Measurements from ENCODE around the gene PLCB3. TPM values are rescaled to one million over a fixed set of nuclear protein-coding genes. Genes with fewer than 3 reads are reported as not detected.
A peak's percentile ranks its signal among the peaks of the same experiment; 100 is the strongest.

The PLCB3 gene
- total and polyA plus RNA-seq, 2 experiments from 2014 or later: 19.0 to 23.5 TPM

DNA sequence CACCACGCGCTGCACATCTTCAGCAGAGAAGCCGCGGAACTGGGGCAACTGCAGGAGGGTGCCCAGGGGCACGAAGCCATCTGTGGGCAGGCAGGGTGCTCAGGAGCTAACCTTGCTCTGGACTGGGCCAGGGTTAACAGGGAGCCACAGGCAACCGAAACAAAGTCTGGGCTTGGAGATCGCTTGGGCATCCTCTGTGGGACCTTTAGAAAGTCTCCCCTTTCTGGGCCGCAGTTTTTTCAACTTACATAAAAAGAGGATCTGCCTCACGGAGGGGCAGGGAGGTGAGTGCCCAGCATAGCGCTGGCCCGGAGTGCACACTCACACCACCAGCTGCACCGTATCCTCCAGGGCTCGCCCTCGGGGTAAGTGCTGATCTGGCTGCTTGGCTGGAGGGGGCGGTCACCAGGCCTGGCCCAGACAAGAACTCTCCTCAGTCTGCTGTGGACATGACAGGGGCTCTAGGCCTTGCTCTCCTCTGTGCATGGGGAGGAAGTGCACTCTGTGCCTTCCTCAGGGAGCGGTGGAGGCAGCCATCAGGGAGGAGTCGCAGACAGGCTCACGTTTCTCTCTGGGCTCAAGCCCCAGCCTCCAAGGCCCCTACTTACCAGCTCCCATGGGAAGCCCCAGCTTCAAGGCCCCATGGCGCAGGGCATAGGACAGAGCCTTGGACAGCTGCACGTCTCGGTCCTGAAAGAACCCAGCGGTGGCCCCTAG is 26.3 kb upstream of the PLCB3 start:
- Histone ChIP-seq H3K36me3 (replicated peaks; ENCODE audit: insufficient read depth, low read depth) (no peaks in the 10 kb centered on the region), H3K27ac (peak overlapping the region; percentile 76), H4K20me1 (ENCODE audit: insufficient read depth, poor library complexity, severe bottlenecking) (no peaks in the 10 kb centered on the region), H3K79me2 (peaks cover 25% of the 10 kb centered on the region), H2AFZ (no peak overlapping the region), H3K9me2 (replicated peaks; ENCODE audit: insufficient read depth) (no peaks in the 10 kb centered on the region), H3K4me3 (peak overlapping the region; percentile 66), H3K4me1 (ENCODE audit: insufficient read depth) (peaks cover 22% of the 10 kb centered on the region), H3K4me2 (peak overlapping the region; percentile 94), H3K9me3 (ENCODE audit: low read depth) (no peaks in the 10 kb centered on the region), H3K27me3 (no peaks in the 10 kb centered on the region)
- 70% methylated on average over 22 of the region's 22 CpGs for whole genome bisulfite sequencing (ENCODE audit: low lambda C conversion rate, missing lambda C conversion rate)
- no peak for DNase-seq (ENCODE audit: low spot score)
- TF ChIP-seq EZH2phosphoT487 (IDR thresholded peaks at IDR 0.05; ENCODE audit: low read depth, severe bottlenecking, unreplicated experiment) (no peak), EZH2 (IDR thresholded peaks at IDR 0.05; ENCODE audit: borderline replicate concordance) (no peak)
- TF ChIP-seq, protein P1, sequence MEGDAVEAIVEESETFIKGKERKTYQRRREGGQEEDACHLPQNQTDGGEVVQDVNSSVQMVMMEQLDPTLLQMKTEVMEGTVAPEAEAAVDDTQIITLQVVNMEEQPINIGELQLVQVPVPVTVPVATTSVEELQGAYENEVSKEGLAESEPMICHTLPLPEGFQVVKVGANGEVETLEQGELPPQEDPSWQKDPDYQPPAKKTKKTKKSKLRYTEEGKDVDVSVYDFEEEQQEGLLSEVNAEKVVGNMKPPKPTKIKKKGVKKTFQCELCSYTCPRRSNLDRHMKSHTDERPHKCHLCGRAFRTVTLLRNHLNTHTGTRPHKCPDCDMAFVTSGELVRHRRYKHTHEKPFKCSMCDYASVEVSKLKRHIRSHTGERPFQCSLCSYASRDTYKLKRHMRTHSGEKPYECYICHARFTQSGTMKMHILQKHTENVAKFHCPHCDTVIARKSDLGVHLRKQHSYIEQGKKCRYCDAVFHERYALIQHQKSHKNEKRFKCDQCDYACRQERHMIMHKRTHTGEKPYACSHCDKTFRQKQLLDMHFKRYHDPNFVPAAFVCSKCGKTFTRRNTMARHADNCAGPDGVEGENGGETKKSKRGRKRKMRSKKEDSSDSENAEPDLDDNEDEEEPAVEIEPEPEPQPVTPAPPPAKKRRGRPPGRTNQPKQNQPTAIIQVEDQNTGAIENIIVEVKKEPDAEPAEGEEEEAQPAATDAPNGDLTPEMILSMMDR (IDR thresholded peaks at IDR 0.05; ENCODE audit: poor library complexity): no peak

DNA sequence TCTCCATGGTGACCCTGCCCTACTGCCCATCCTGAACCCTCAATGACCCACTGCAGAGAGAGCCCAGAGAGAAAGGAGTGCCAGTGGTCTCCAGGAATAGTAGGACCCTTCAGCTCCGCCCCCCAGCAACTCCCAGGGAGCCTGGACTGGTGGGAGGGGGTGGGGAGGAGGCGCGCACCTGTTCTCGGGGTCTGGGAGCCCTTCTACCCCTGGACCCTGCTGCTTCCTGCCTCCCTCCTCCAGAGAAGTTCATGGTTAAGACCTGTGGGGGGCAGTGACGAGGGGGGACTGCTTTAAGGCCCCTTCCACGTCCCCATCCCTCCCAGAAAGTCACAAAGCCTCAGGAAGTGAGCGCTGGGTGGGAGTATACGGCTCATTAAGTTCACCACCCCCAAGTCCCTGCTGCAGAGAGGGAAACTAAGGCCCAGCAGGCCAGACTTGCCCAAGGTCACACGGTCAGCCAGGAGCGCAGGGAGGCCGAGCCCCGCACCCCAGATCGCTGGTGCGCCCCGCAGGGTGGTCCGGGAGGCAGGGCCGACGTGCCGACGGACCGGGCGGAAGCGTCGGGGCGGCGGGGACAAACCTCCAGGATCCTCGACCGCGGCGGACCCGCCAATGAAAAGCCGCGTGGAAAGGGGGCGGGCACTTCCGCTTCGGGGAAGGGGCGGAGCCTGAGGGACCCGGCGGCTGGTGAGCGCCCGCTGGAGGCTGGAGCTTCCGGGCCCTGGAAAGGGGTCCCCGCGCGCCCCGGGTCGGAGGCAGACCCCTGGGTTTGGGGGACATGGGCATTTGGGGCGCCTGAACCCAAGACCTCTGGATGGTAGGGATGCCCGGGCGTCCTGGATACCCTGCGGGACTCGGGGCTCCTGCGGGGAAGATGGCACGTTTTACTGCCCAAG is 25.5 kb upstream of the PLCB3 start, which contains the start of the genes NUDT22 and TRPT1:
TSS of gene NUDT22 (plus strand) at position 667 of the 899 bp plus-strand sequence. CDS start 379 bp downstream, outside the sequence.
TSS of gene TRPT1 (minus strand) at position 579 of the 899 bp plus-strand sequence. CDS start at position 253, 326 bp downstream.
- under 1% methylated on average over 35 of the region's 54 CpGs for WGBS (ENCODE audit: low lambda C conversion rate, missing lambda C conversion rate)
- Histone ChIP-seq H3K27ac (peak within 1 kb of the TSS; percentile 76), H3K27me3 (no peaks in the 10 kb centered on the region), H3K4me2 (peak within 1 kb of the TSS; percentile 94), H2AFZ (peak within 1 kb of the TSS; percentile 88), H3K4me3 (peak within 1 kb of the TSS; percentile 66), H3K79me2 (peaks cover 25% of the 10 kb centered on the region), H3K9me2 (replicated peaks; ENCODE audit: insufficient read depth) (no peaks in the 10 kb centered on the region), H4K20me1 (ENCODE audit: insufficient read depth, poor library complexity, severe bottlenecking) (no peaks in the 10 kb centered on the region), H3K4me1 (ENCODE audit: insufficient read depth) (peaks cover 22% of the 10 kb centered on the region), H3K9me3 (ENCODE audit: low read depth) (no peaks in the 10 kb centered on the region), H3K36me3 (replicated peaks; ENCODE audit: insufficient read depth, low read depth) (no peaks in the 10 kb centered on the region)
- peak; percentile 95 for DNase-seq (ENCODE audit: low spot score)
- TF ChIP-seq, protein P1 (IDR thresholded peaks at IDR 0.05; ENCODE audit: poor library complexity): peak; percentile 32
- no peak for TF ChIP-seq EZH2phosphoT487 (IDR thresholded peaks at IDR 0.05; ENCODE audit: low read depth, severe bottlenecking, unreplicated experiment)

DNA sequence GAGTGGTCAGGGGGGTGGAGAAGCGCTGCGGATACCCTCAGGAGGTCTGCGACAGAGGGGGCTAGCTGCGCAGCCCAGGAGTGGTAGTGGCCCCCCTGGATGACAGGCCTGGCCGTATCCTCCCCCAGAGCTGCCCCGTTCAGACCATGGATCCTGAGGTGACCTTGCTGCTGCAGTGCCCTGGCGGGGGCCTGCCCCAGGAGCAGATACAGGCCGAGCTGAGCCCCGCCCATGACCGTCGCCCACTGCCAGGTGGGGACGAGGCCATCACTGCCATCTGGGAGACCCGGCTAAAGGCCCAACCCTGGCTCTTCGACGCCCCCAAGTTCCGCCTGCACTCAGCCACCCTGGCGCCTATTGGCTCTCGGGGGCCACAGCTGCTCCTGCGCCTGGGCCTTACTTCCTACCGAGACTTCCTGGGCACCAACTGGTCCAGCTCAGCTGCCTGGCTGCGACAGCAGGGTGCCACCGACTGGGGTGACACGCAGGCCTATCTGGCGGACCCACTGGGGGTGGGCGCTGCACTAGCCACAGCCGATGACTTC is 24.8 kb upstream of the PLCB3 start:
- DNase-seq (ENCODE audit: low spot score): no peak
- no peaks in the 10 kb centered on the region for H3K27me3 ChIP-seq
- WGBS (ENCODE audit: low lambda C conversion rate, missing lambda C conversion rate): 33% methylated on average over 26 of the region's 26 CpGs
- H3K27ac ChIP-seq: peak overlapping the region; percentile 75
- H3K9me3 ChIP-seq (ENCODE audit: low read depth): no peaks in the 10 kb centered on the region
- peak overlapping the region; percentile 66 for H3K4me3 ChIP-seq
- peaks cover 29% of the 10 kb centered on the region for H3K79me2 ChIP-seq
- peak overlapping the region; percentile 88 for H2AFZ ChIP-seq
- peak overlapping the region; percentile 94 for H3K4me2 ChIP-seq
- no peaks in the 10 kb centered on the region for H3K36me3 ChIP-seq (replicated peaks; ENCODE audit: insufficient read depth, low read depth)
- no peak for TF ChIP-seq EZH2phosphoT487 (IDR thresholded peaks at IDR 0.05; ENCODE audit: low read depth, severe bottlenecking, unreplicated experiment)
- TF ChIP-seq, protein P1 (IDR thresholded peaks at IDR 0.05; ENCODE audit: poor library complexity): no peak
- TF ChIP-seq EZH2 (IDR thresholded peaks at IDR 0.05; ENCODE audit: borderline replicate concordance): no peak
- H3K4me1 ChIP-seq (ENCODE audit: insufficient read depth): peaks cover 22% of the 10 kb centered on the region
- no peaks in the 10 kb centered on the region for H3K9me2 ChIP-seq (replicated peaks; ENCODE audit: insufficient read depth)
- no peaks in the 10 kb centered on the region for H4K20me1 ChIP-seq (ENCODE audit: insufficient read depth, poor library complexity, severe bottlenecking)

Measured in hepatocyte (in vitro differentiated cells).